Large intestine (tissue), 3 donors: ENCODE measurements around the gene RUNDC3A. TPM values are rescaled to one million over a fixed set of nuclear protein-coding genes. Genes with fewer than 3 reads are reported as not detected.
A peak's percentile ranks its signal among the peaks of the same experiment; 100 is the strongest.
"Not testable (repeated sequence)": the region's sequence is repeated elsewhere in the genome, so short reads cannot be mapped to it uniquely, and the experiment has no call there.

Source experiments
- DNase-seq, 2 donors: peaks; one replicate each; pipeline versions ENCODE4 v3.0.0 to v3.0.0-alpha.2; 2013
- H3K27ac ChIP-seq: one replicate; pipeline ENCODE4 v1.5.1; 2013; ENCODE audit warnings: low read length
- H3K27me3 ChIP-seq: 2 replicates; pipeline ENCODE4 v1.6.1; 2013; ENCODE audit warnings: low read length; ENCODE audit not compliant: control insufficient read depth, insufficient read depth
- H3K36me3 ChIP-seq: 2 replicates; pipeline ENCODE4 v1.6.1; 2013; ENCODE audit warnings: low read length; ENCODE audit not compliant: control insufficient read depth, insufficient read depth
- H3K4me1 ChIP-seq: one replicate; pipeline ENCODE4 v1.6.1; 2013; ENCODE audit warnings: low read length; ENCODE audit not compliant: control insufficient read depth, insufficient read depth
- H3K4me3 ChIP-seq: one replicate; pipeline ENCODE4 v1.5.1; 2013; ENCODE audit warnings: low read length
- H3K9me3 ChIP-seq: one replicate; pipeline ENCODE4 v1.6.1; 2013; ENCODE audit warnings: mild to moderate bottlenecking, low read depth, low read length, moderate library complexity; ENCODE audit not compliant: control insufficient read depth
- WGBS: methylation state at CpG from one replicate; pipeline ENCODE4 v1.1.5; 2013; ENCODE audit warnings: low lambda C conversion rate; ENCODE audit not compliant: insufficient coverage; 5-methylcytosine and 5-hydroxymethylcytosine counted together
- polyA plus RNA-seq: library from polyadenylated mRNA; unstranded; fragments of 120-200 nt; gene quantifications from one replicate; pipeline ENCODE4 v1.2.1, GENCODE V29; 2013

RUNDC3A gene
- polyA plus RNA-seq, 1 donor, result 17.2 TPM

DNA sequence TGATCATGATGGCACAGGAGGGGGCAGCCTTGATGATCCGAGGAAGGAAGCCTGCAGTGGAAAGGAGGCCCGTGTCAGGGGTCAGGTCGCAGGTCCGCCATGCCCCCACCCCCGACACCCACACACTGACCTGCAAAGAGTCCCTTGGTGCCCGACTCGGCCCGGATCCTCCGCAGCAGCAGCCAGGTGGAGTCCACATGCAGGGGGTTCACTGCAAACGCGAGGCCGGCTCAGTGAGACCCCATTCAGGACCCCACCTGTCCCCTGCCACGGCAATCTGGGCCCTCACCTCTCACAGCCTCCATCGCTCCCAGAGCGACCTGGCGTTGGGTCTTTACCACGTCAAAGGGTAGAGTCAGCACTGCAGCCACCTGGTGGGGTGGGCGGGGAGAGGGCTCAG lies 11.7 kb downstream of the RUNDC3A start:
- Histone ChIP-seq H3K27ac (no peak overlapping the region), H3K9me3 (peaks cover 3% of the 10 kb centered on the region), H3K4me1 (peaks cover 15% of the 10 kb centered on the region), H3K27me3 (peaks cover 28% of the 10 kb centered on the region), H3K4me3 (no peak overlapping the region), H3K36me3 (peaks cover 33% of the 10 kb centered on the region)
- no CpG with 5 or more reads among the region's 18 CpGs for WGBS
- DNase-seq, result no peak

DNA sequence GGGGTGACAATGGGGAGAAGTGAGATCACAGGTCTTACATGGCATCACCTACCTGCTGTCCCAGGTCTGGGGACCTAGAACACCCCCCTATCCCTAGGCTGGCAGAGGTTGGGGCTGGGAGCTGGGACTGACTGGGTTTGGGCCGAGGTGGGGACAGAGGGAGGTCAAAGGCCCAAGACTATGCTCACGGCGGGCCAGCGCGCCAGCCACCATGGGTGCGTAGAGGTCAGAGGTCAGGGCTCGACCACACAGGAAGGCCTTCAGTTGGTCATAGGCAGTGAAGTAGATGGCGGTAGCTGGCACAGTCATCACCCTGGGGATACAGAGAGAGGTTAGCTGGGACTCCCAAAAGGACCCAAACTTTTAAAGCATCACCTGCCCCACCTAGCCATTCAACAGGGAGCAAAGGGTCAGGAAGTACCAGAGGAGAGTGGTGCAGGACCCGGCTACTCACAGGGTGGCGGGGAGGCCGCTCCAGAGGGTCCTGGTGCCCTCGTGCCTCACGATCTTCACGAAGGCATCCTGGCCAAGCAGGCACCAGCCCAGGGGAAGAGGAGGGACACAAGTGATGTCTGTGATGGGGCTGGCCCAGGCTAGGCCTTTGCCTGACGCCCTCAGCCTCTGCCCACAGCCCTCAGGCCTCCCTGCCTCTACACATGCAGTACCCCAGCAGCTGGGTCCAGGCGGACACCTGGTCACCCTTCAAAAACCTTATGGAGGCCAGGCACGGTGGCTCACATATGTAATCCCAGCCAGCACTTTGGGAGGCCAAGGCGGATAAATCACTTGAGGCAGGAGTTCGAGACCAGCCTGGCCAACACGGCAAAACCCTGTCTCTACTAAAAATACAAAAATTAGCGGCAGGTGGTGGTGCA lies 13.1 kb downstream of the RUNDC3A start:
- DNase-seq, result no peak
- peaks cover 15% of the 10 kb centered on the region for H3K27me3 ChIP-seq
- WGBS, result no CpG with 5 or more reads among the region's 21 CpGs
- no peak overlapping the region for H3K4me3 ChIP-seq
- peaks cover 33% of the 10 kb centered on the region for H3K36me3 ChIP-seq
- H3K9me3 ChIP-seq, result peaks cover 3% of the 10 kb centered on the region
- H3K27ac ChIP-seq, result no peak overlapping the region
- peaks cover 18% of the 10 kb centered on the region for H3K4me1 ChIP-seq

DNA sequence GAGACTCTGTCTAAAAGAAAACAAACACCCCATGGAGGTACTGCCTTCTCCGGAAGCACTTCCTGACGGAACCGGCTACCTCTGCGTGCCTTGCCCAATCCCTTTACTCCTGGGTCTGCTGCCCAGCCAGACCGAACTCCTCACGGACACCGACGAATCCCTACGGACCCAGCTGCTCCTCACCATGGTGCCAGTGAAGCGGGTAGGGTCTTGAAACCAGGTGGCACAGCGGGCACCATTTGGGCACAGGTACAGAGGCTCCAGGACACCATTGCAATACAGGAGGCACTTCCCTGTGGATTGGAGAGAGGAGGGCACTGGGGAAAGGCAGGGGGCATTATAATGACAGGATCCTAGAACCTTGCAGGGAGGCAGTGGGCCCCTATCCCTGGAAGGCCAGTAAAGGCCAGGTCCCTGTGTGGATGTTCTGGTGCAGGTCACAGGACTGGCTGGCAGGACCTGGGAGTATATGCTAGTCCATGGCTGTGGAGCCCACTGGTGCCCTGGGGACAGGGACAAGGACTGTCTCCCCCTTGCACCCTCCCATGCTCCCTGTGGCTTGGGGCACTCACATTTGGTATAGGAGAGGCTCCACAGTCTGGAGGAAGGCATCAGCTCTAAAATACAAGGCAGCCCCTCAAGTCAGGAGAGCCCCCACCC lies 14.0 kb downstream of the RUNDC3A start:
- DNase-seq, result no peak
- peaks cover 33% of the 10 kb centered on the region for H3K36me3 ChIP-seq
- H3K4me1 ChIP-seq, result peaks cover 18% of the 10 kb centered on the region
- WGBS, result no CpG with 5 or more reads among the region's 11 CpGs
- no peak overlapping the region for H3K27ac ChIP-seq
- no peak overlapping the region for H3K4me3 ChIP-seq
- H3K9me3 ChIP-seq, result peaks cover 3% of the 10 kb centered on the region
- peaks cover 6% of the 10 kb centered on the region for H3K27me3 ChIP-seq

DNA sequence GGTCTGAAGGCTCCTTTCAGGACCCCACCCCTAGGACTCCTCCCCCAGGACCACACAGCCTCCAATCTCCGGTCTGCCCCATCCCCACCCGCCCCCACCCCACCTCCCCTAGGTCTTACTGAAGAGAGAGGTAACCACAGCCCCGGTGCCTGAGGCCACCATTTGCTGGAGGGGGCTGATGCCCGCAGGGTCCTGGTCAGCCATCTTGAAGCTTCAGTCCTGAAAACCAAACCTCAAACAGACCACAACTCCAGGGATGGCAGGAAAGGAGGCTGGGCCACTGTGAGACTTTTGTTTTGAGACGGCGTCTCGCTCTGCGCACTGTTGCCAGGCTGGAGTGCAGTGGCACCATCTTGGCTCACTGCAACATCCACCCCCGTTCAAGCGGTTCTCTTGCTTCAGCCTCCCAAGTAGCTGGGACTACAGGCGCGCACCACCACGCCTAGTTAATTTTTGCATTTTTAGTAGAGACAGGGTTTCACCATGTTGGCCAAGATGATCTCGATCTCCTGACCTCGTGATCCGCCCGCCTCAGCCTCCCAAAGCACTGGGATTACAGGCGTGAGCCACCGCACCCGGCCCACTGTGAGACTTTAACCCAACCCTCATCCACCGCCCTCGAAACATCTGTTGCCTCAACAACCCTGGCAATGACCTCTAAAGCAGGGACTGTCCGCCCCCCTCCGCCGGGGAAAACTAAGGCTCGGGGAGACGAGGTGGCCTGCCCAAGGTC lies 15.1 kb downstream of the RUNDC3A start:
- no peak overlapping the region for H3K27ac ChIP-seq
- DNase-seq, result no peak
- H3K4me1 ChIP-seq, result peaks cover 18% of the 10 kb centered on the region
- no peaks in the 10 kb centered on the region for H3K27me3 ChIP-seq
- H3K4me3 ChIP-seq, result peak overlapping the region; percentile 90
- H3K9me3 ChIP-seq, result peaks cover 3% of the 10 kb centered on the region
- no CpG with 5 or more reads among the region's 27 CpGs for WGBS
- peaks cover 33% of the 10 kb centered on the region for H3K36me3 ChIP-seq

DNA sequence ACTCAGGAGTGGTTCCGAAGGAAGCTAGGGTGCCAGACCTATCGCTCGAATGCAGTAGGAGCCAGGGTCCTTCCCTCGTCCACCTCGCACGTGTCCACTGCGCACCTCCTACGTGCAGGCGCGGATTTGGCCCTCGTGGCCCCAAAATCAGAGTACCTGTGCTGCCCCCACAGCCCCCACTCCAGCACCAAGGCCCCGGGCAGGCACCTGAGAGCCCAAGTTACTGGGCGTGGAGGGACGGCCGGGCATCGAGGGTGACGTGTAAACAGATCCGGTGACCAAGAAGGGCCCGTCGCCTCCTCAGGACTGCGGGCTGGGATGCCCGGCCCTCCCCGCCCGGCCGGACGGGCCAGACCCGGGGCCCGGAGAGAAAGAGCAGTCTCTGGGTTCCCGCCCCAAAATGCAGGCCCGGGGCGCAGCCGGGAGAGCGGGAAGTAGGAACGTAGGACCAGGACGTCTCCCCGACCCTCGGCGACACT lies 15.7 kb downstream of the RUNDC3A start:
- Histone ChIP-seq H3K4me3 (peak overlapping the region; percentile 90), H3K36me3 (peaks cover 33% of the 10 kb centered on the region), H3K4me1 (peaks cover 18% of the 10 kb centered on the region), H3K27ac (peak overlapping the region; percentile 54), H3K9me3 (peaks cover 3% of the 10 kb centered on the region), H3K27me3 (no peaks in the 10 kb centered on the region)
- DNase-seq, result peak in 1 of 2 donors; percentile 46
- no CpG with 5 or more reads among the region's 38 CpGs for WGBS

DNA sequence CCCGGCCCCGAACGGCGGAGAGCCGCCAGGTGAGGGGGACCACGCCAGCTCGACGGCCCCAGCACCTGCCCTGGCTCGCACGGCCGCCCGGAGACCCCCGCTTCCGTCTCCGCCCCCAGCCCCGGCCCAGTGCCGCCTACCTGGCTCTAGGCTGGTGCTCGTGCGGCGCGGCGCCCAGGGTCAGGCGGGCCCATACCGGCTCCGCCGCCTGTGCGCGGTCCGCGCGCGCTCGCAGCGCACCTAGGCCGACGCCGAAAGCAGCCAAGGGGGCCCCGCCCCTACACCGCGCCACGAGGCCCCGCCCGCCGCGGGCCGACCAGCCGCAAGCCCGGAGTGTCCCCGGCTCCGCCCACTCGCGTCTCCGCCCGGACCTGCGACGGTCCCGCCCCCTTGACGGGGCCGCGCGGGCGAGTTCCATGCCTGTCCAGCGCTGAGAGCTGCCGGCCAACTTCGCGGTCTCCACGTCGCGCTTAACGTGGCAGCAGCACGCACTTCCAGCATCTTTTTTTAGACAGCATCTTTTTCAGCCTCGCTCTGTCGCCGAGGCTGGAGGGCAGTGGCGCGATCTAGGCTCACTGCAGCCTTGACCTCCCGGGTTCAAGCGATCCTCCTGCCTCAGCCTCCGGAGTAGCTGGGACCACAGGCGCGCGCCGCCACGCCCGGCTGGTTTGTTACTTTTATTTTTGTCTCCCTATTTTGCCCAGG lies 16.3 kb downstream of the RUNDC3A start, which contains the start of gene SLC25A39:
Gene SLC25A39, minus strand, starts transcription at position 253 of the 705 bp plus-strand sequence. CDS start 1,261 bp downstream, outside the sequence.
- DNase-seq, result peak; percentile 94 to 97
- Histone ChIP-seq H3K27me3 (no peaks in the 10 kb centered on the region), H3K4me3 (peak within 1 kb of the TSS; percentile 90), H3K4me1 (peaks cover 18% of the 10 kb centered on the region), H3K27ac (peak within 1 kb of the TSS; percentile 89), H3K36me3 (peaks cover 27% of the 10 kb centered on the region), H3K9me3 (peaks cover 3% of the 10 kb centered on the region)
- WGBS, result no CpG with 5 or more reads among the region's 85 CpGs

DNA sequence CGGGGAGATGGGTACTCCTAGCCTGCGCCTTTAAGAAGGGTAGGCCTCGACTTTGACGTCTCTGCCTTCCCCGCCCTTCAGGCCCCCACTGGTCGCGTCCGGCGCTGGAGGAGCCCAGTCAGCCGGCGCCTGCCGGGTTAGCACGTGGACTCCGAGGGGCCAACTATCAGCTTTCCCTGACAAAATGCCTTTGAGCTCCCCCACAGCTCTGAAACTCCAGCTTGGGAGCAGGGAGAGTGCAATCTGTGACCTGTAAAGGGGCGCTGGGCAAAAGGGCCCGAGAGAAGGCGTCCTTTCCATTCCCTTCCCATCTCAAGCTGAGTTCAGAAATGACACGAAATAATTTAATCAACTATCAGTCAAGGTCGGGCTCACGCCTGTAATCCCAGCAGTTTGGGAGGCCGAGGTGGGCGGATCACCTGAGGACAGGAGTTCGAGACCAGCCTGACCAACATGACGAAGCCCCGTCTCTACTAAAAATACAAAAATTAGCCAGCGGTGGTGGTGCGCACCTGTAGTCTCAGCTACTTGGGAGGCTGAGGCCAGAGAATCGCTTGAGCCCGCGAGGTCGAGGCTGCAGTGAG lies 18.6 kb downstream of the RUNDC3A start:
- Histone ChIP-seq H3K36me3 (peaks cover 6% of the 10 kb centered on the region), H3K4me1 (peaks cover 18% of the 10 kb centered on the region), H3K27ac (no peak overlapping the region), H3K4me3 (peak overlapping the region; percentile 5), H3K27me3 (no peaks in the 10 kb centered on the region), H3K9me3 (peaks cover 3% of the 10 kb centered on the region)
- DNase-seq, result peak; percentile 96 to 98
- 0% methylated on average over 2 of the region's 31 CpGs for WGBS

DNA sequence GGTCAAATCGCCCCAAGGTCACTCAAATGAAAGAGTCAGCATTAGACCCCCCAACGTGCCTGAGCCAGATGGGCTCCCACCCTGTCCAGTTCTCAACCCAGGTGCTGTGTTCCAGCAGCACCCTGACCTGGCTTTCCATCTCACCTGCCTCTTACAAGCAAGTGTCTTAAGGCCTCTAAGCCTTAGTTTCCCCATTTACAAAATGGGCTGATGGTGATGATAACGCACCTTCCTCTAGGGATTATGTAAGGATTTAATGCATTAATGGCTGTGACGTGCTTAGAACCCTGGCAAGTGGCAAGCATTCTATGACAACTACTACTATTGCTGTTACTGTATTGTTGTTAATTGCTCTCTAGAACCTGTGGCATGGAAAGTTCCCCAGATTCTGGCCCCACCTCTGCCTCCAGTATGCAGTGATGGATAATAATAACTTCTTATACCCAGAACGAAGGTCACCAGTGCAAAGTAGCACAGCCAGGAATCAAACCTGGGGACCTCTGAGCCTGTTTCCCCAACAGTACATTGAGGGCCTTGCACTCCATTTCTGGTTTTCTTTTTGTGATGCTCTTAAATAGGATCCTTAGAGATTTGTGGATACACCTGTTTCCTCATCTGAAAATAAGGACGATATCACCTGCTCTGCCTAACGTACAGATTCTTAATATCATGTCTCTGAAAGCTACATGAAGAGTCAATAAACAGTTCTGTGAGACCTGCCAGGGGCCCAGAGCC lies 19.5 kb downstream of the RUNDC3A start:
- H3K4me3 ChIP-seq, result no peak overlapping the region
- peaks cover 3% of the 10 kb centered on the region for H3K9me3 ChIP-seq
- H3K4me1 ChIP-seq, result peaks cover 18% of the 10 kb centered on the region
- 80% methylated on average over 1 of the region's 7 CpGs for WGBS
- no peak overlapping the region for H3K27ac ChIP-seq
- DNase-seq, result no peak
- H3K36me3 ChIP-seq, result no peaks in the 10 kb centered on the region
- H3K27me3 ChIP-seq, result no peaks in the 10 kb centered on the region

DNA sequence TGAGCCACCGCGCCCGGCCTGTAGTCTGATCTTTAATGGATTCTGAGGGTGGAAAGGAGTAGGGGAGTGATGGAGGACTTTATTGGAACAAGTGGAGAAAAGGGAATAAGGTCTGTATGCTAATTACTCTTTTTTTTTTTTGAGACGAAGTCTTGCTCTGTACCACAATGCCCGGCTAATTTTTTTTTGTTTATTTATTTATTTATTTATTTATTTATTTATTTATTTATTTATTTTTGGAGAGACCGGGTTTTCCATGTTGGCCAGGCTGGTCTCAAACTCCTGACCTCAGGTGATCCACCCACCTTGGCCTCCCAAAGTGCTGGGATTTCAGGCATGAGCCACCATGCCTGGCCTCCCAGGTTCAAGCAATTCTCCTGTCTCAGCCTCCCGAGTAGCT lies 21.1 kb downstream of the RUNDC3A start:
- DNase-seq, H3K9me3 ChIP-seq, H3K27me3 ChIP-seq, H3K27ac ChIP-seq, H3K4me3 ChIP-seq, H3K36me3 ChIP-seq: not testable (repeated sequence)
- WGBS, result 100% methylated on average over 2 of the region's 7 CpGs
- peaks cover 10% of the 10 kb centered on the region for H3K4me1 ChIP-seq
